SW480 (cell line): ENCODE results near the gene PDE6H.

Source experiments
- DNase-seq: peaks from one replicate; pipeline ENCODE4 v3.0.0-alpha.2; 2016; ENCODE audit warnings: low spot score

The PDE6H gene

GRCh38 chr12:14972816-14973215 is at the start of gene PDE6H:
TSS of gene PDE6H (plus strand) at chr12:14973042. CDS start at chr12:14978013, 4,971 bp downstream.
- DNase-seq, result no peak

GRCh38 chr12:14923944-14924343 is 48.9 kb upstream of the PDE6H start:
- no peak for DNase-seq

DNA sequence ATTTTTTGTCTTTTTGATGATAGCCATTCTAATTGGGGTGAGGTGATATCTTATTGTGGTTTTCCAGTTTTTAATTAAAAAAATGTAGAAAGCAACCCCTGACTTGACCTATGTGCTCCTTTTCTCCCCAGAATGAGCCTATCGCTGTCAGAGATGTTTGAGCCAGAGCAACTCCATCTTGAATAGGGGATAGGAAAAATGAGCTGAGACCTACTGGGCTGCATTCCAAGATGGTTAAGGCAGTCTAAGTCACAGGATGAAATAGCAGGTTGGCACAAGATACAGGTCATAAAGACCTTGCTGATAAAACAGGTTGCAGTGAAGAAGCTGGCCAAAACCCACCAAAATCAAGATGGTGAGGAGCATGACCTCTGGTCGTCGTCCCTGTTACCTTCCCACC is 48.3 kb upstream of the PDE6H start:
- no peak for DNase-seq

DNA sequence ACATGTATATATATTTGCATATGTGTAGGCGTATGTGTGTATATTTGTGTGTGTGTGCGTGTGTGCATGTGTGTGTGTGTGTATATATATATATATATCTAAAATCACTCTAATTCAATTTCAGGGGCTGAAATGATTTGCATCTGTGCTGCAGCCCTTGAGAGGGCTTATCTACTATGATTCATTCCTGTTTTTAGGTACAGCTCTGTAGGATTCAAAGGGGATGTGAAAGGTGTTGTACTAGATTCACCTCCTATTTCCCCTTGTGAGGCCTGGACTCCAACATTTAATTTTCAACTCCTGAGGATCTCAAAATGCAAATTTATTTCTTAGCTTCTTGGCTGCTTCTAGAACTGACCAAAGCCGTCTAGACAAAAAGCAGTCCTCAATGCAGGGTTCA is 45.6 kb upstream of the PDE6H start:
- DNase-seq, result no peak

DNA sequence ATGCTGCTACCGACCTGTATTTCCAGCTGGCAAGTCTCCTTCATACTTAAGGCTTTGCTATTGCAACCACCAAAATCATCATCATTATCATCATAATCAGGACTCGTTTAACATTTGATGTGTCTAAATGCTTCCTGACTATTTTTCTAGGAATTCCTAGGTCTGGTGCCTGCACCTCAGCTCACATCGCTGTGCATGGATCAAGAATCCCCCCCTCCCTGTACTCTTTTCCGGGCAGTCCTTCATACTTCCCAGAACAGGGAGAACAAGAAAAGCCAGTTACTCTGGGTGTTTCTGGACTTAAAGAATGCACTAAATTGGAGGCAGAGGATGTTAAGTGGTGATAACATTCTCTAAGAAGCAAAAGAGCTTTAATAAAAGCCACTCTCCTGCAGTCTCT is 43.9 kb upstream of the PDE6H start:
- DNase-seq, result no peak

DNA sequence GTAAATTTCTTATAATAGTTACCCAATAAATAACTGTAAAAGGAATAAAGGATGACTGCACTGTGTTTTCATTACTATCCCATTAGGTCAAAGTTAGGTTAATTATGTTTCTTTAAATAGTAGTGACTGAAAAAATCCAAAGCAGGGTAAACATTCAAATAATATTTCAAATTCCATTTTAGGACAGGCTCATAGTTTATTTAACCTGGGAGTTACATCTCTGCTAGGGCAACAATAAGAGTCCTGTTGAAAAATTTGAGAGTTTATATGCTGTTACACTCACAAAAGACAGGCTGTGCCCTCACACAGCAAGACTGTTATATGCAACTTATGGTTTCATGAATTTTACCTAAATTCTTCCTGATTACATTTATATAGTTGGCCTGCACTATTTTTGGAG is 42.5 kb upstream of the PDE6H start:
- DNase-seq, result no peak

DNA sequence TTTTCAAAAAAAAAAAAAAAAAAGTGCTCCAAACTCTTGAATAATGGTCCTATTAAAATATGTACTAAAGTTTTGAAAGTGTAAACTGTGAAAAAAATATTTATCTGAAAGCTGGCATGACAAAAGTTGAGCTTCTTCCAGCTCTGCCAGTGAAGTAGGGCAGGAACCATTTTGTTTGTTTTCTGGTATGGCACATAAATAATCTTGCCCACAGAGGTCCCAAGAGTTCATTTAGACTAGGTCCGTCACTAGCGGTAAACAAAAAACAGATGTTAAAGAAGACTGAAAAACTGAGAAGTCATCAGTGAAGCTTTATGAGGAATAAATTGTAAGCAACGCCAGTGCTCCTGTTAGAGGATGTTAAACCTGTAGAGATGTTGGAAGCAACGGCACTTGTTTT is 41.5 kb upstream of the PDE6H start:
- no peak for DNase-seq

GRCh38 chr12:14931791-14932560 is 40.9 kb upstream of the PDE6H start:
- no peak for DNase-seq

- no peak for DNase-seq
These were observed 38.3 kb upstream of the PDE6H start for GRCh38 chr12:14934511-14934910.

DNA sequence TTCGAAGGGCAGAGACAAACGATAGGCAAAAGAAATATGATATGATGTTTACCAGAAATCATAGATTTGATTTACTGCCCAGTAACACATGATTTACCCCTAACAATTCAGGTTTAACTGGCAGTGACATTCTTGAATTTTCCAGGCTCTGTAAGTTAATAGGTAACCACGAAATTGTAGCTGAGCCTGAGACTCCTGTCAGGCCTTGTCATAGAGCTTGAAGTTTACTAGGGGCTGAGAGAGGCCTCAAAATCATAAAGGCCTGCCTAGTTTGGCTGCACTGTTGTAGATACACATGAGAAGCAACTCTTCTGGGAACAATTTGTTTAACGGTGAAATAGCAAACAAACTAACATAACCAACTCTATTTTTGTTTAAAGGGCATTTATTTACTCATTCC is 37.8 kb upstream of the PDE6H start:
- no peak for DNase-seq

DNA sequence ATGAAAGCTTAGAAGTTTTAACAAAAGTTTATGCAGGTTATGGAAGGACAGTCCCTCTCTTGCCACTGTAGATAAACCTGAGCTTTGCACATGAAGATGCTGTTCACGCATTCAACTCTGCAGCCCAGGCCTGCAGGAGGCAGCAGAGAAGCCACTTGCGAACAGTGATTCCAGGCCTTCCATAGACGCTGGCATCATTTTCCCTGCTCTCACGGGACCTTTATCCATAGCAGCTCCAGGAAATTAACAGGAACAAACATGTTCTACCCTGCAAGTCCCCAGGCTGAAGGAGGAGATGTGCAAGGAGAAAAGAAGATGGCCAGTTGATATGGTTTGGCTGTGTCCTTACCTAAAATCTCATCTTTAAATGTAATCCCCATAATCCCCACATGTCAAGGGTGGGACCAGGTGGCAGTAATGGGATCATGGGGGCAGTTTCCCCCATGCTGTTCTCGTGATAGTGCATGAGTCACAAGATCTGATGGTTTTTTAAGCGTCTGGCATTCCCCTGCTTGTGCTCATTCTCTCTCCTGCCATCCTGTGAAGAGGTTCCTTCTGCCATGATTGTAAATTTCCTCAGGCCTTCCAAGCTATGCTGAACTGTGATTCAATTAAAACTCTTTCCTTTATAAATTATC is 36.5 kb upstream of the PDE6H start:
- no peak for DNase-seq

DNA sequence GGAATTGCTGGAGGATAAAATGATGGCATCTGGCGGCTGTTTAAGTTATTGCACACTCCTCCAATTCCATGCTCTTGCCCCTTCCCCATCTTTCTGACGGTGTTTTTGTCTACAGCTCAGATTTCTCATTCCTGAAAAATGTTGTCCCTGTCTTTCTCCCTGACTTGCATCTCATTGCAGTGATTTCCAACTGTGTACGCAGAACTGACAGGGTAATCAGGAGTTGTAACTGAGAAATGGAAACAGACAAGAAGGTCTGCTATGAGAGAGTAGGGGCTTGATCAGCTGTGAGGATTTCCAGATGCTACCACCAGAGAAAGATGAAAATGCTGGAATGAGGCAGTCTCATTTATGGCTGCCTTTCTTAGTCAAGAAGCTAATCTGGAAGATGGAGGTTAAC is 35.8 kb upstream of the PDE6H start:
- no peak for DNase-seq

- no peak for DNase-seq
These were observed 35.2 kb upstream of the PDE6H start for GRCh38 chr12:14937689-14938088.

DNA sequence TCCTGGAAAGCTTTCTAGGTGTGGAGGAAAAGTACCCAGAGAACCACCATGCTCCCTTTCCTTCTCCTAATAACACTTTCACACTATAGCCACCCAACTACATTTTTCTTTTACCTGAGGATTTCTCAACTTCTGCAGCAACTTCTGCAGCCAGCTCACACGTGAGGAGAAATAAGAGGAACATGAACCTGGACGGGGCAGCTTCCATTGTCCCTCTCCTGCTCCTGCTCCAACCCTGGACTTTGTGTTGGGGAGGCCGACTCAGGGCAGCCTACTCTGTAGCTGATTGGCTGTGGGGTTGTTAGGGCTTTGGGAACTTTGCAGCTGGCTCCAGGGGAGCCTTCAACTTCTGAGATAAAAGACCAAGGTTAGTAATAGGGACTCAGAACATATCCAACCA is 34.5 kb upstream of the PDE6H start, which contains the start of gene ERP27:
Gene ERP27, minus strand, starts transcription at position 237 of the 400 bp plus-strand sequence. Its CDS starts 29 bp downstream, at position 208.
- no peak for DNase-seq

DNA sequence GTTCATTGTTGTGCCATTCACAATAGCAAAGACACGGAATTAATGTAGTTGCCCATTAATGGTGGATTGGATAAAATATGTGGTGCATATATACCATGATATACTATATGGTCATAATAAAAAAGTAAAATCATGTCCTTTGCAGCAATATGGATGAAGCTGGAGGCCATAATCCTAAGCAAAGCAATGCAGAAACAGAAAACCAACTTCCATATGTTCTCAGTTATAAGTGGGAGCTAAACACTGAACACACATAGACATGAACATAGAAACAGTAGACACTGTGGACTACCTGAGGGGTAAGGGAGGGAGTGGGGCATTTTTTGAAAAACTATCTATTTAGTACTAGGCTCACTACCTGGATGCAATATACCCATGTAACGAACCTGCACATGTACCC is 31.5 kb upstream of the PDE6H start:
- no peak for DNase-seq

- DNase-seq, result no peak
These were observed 30.5 kb upstream of the PDE6H start for GRCh38 chr12:14942196-14942931.

GRCh38 chr12:14946162-14946561 is 26.7 kb upstream of the PDE6H start:
- no peak for DNase-seq

GRCh38 chr12:14946861-14947260 is 26.0 kb upstream of the PDE6H start:
- no peak for DNase-seq

DNA sequence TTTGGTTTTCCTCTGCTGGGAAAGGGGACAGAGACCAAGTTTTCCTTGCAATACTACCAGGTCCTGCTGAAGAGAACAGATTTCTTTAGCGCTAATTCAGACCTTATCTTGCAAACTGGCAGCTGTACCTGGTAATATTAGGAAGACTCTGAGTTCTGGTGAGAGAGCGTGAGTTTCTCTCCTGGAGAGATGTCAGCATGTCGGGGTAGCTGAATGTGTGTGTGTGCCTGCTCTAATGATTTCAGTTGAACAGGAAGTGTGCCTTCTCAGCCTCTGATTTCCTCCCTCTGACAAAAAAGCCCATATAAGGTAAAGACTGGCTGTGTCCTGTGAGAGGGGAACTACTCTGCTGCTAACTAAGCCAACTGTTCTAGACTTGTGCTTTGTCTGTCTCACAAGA is 24.2 kb upstream of the PDE6H start:
- peak; percentile 36 for DNase-seq

- no peak for DNase-seq
These were observed 23.2 kb upstream of the PDE6H start for GRCh38 chr12:14949631-14950030.

GRCh38 chr12:14950421-14950820 is 22.4 kb upstream of the PDE6H start:
- no peak for DNase-seq

DNA sequence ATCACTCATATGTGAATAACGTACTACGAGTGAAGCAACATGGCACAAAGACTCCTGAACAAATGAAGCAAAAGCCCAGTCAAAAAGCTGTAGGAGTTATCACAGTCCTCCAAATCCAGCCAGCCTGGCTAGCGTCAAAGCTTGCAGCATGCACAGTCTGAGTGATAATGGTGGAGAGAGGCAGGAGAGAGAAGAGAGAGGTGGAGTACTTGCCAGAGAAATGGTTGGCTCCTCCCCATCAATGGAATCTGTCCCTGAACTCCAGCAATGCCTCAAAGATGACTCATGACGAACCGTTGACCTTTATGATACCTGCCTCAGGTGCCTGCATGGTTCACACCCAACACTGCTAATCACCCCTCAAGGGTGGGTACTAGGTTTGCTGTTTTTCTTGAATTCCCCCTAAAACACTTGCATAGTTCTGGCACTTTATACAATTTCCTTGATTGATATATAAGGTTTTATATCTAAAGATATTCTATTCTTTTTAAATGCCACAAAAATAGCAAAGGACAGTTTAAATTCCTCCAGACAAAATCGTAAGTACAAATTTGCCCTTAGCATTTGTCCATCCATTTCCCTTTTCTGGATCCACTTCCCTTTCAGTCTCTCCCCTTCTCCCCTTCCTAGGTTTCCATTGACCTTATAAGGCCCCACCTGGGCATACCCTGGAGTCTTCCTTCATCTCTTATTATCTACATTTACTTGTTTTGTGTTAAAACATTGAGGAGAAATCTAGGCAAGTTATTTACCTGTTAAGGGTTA is 21.7 kb upstream of the PDE6H start:
- peak; percentile 85 for DNase-seq
